ENCODE data around the gene MIP.
"Not testable (repeated sequence)": the region's sequence is repeated elsewhere in the genome, so short reads cannot be mapped to it uniquely, and the experiment has no call there.

The MIP gene

GRCh38 chr12:56454557-56454956, at the start of gene MIP:
Gene MIP, minus strand, starts transcription at chr12:56454657. Its CDS starts 44 bp downstream, at chr12:56454613.
- DNase-seq = no peak

- DNase-seq = not testable (repeated sequence)
Observed at GRCh38 chr12:56499879-56500278, 45.4 kb upstream of the MIP start.

- DNase-seq = not testable (repeated sequence)
Observed at GRCh38 chr12:56499452-56499851, 45.0 kb upstream of the MIP start.

GRCh38 chr12:56498126-56498902, 43.9 kb upstream of the MIP start:
- not testable (repeated sequence) for DNase-seq

- DNase-seq = not testable (repeated sequence)
Observed at GRCh38 chr12:56496704-56497103, 42.2 kb upstream of the MIP start.

GRCh38 chr12:56494481-56494880, 40.0 kb upstream of the MIP start:
- DNase-seq = not testable (repeated sequence)

- not testable (repeated sequence) for DNase-seq
Observed at GRCh38 chr12:56494106-56494415, 39.6 kb upstream of the MIP start.

GRCh38 chr12:56493409-56494105, 39.1 kb upstream of the MIP start:
- DNase-seq = not testable (repeated sequence)

GRCh38 chr12:56490360-56490759, 35.9 kb upstream of the MIP start:
- DNase-seq = no peak

- peak; percentile 98 for DNase-seq
Observed at GRCh38 chr12:56488041-56488955, 33.8 kb upstream of the MIP start, which contains the start of gene GLS2. Gene GLS2, minus strand, starts transcription at chr12:56488161. Its CDS starts 43 bp downstream, at chr12:56488118.

- DNase-seq = peak; percentile 47
Observed at GRCh38 chr12:56487448-56488040, 33.1 kb upstream of the MIP start.

- no peak for DNase-seq
Observed at GRCh38 chr12:56486694-56487093, 32.2 kb upstream of the MIP start.

GRCh38 chr12:56484566-56484965, 30.1 kb upstream of the MIP start:
- DNase-seq = no peak

GRCh38 chr12:56479625-56480024, 25.2 kb upstream of the MIP start:
- no peak for DNase-seq

GRCh38 chr12:56477521-56478225, 23.2 kb upstream of the MIP start:
- DNase-seq = no peak

- DNase-seq = no peak
Observed at GRCh38 chr12:56476972-56477432, 22.5 kb upstream of the MIP start.

- DNase-seq = no peak
Observed at GRCh38 chr12:56476143-56476542, 21.7 kb upstream of the MIP start.

- DNase-seq = no peak
Observed at GRCh38 chr12:56474389-56474788, 19.9 kb upstream of the MIP start.

- DNase-seq = peak; percentile 18
Observed at GRCh38 chr12:56469007-56469930, 14.8 kb upstream of the MIP start.

GRCh38 chr12:56468216-56469006, 14.0 kb upstream of the MIP start, which contains the start of gene SPRYD4:
Gene SPRYD4, plus strand, starts transcription at chr12:56468578. Its CDS starts 14 bp downstream, at chr12:56468592.
- DNase-seq = peak; percentile 91

Data from NCI-H510A treated with DMSO at 0.1 percent for 48 hours (cell line).